Suprapubic skin (tissue), 4 donors: ENCODE measurements around the gene CHIT1. TPM values are rescaled to one million over a fixed set of nuclear protein-coding genes. Genes with fewer than 3 reads are reported as not detected.

Source experiments
- DNase-seq, 2 donors: peaks; one replicate each; pipeline ENCODE4 v3.0.0-alpha.2; 2019; ENCODE audit warnings: low spot score in 2 of 2
- H3K27ac ChIP-seq: fragments of 200-600 bp; sonication (generic); one replicate; pipeline ENCODE4 v1.5.1; 2019
- H3K27me3 ChIP-seq: fragments of 200-600 bp; sonication (generic); one replicate; pipeline ENCODE4 v1.5.1; 2019
- H3K36me3 ChIP-seq: fragments of 200-600 bp; sonication (generic); one replicate; pipeline ENCODE4 v1.5.1; 2019
- H3K4me1 ChIP-seq: fragments of 200-600 bp; sonication (generic); one replicate; pipeline ENCODE4 v1.5.1; 2019
- H3K4me3 ChIP-seq: fragments of 200-600 bp; sonication (generic); one replicate; pipeline ENCODE4 v1.5.1; 2019; ENCODE audit warnings: mild to moderate bottlenecking
- H3K9me3 ChIP-seq: fragments of 200-600 bp; sonication (generic); one replicate; pipeline ENCODE4 v1.5.1; 2019
- CTCF ChIP-seq, 2 donors: fragments of 200-600 bp in 1 of 2; fragments of 450-650 bp in 1 of 2; sonication (generic) in 1 of 2; IDR thresholded peaks; one replicate each; pipeline ENCODE4 v1.5.1; 2016 to 2019; ENCODE audit warnings: antibody characterized with exemption in 2 of 2, mild to moderate bottlenecking in 1 of 2, moderate library complexity in 1 of 2
- EP300 ChIP-seq: sonication (generic); formaldehyde crosslinking; IDR thresholded peaks from one replicate; pipeline ENCODE4 v1.6.1; 2017; ENCODE audit warnings: antibody characterized with exemption
- POLR2A ChIP-seq, 2 donors: fragments of 450-650 bp; IDR thresholded peaks; one replicate each; pipeline ENCODE4 v1.6.1; 2017; ENCODE audit warnings: antibody characterized with exemption in 2 of 2, mild to moderate bottlenecking in 2 of 2, moderate library complexity in 2 of 2
- POLR2AphosphoS5 ChIP-seq, 3 donors: sonication (generic); formaldehyde crosslinking; IDR thresholded peaks; one replicate each; pipeline ENCODE4 v1.6.1; 2017; ENCODE audit warnings: antibody characterized with exemption in 3 of 3
- WGBS: methylation state at CpG from one replicate; pipeline ENCODE4 v1.1.5; 2018; 5-methylcytosine and 5-hydroxymethylcytosine counted together
- total RNA-seq, 4 donors: library from RNA; depleted of rRNA; stranded (reverse); fragments of >200 nt; gene quantifications; one replicate each; pipeline ENCODE4 v1.1.0, GENCODE V29; 2016

CHIT1 gene
- total RNA-seq, 4 donors from 2014 or later: 0.23 to 0.68 (median 0.32) TPM; not detected in 1

DNA sequence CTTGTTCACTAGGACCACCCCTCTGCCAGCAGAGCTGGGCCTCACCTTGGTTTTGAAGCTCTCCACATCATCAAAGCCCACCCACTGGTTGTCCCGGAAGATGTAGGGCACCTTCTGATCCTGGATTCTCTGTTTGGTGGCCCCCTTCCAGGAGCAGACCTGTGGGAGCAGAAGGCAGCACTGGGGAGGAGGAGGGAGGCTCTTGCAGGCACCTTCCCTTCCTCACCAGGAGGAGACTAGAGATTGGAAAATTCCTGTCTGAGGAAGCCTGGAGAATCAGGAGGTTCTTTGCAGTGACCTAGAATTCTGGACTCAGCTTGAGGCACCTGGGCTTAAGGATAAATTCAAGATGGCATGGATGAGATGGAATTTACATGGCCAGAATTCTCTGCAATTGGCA is 10.3 kb downstream of the CHIT1 start:
- 100% methylated on average over 1 of the region's 1 CpG for WGBS
- Histone ChIP-seq H3K27ac (no peak overlapping the region), H3K4me3 (no peak overlapping the region), H3K9me3 (no peaks in the 10 kb centered on the region), H3K4me1 (no peaks in the 10 kb centered on the region), H3K27me3 (peaks cover 12% of the 10 kb centered on the region), H3K36me3 (no peaks in the 10 kb centered on the region)
- no peak for TF ChIP-seq EP300
- no peak for TF ChIP-seq POLR2AphosphoS5 (IDR thresholded peaks at IDR 0.05)
- TF ChIP-seq POLR2A (IDR thresholded peaks at IDR 0.05): no peak
- TF ChIP-seq CTCF (IDR thresholded peaks at IDR 0.05): no peak
- no peak for DNase-seq

DNA sequence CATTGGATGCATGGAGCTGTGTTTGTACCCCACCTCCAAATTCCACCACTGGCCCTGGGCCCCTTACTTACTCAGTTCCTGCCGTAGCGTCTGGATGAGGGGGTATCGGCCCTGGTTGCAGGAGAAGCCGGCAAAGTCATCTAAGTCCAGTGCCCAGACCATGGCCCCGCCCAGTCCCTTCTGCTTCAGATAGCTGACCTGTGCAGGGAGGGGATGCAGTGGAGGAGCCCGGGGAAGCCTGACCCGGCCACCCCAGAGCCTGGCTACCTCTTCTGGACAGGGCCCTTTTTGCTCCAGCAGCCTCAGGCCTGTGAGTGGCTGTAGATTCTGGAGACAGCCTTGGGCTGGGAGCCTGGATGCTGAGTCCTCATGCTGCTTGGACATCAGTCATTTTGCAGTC is 11.8 kb downstream of the CHIT1 start:
- WGBS: 78% methylated on average over 7 of the region's 7 CpGs
- Histone ChIP-seq H3K9me3 (no peaks in the 10 kb centered on the region), H3K36me3 (no peaks in the 10 kb centered on the region), H3K27me3 (peaks cover 12% of the 10 kb centered on the region), H3K27ac (no peak overlapping the region), H3K4me1 (no peaks in the 10 kb centered on the region), H3K4me3 (no peak overlapping the region)
- TF ChIP-seq EP300 (no peak), CTCF (IDR thresholded peaks at IDR 0.05) (no peak), POLR2AphosphoS5 (IDR thresholded peaks at IDR 0.05) (no peak), POLR2A (IDR thresholded peaks at IDR 0.05) (no peak)
- no peak for DNase-seq

DNA sequence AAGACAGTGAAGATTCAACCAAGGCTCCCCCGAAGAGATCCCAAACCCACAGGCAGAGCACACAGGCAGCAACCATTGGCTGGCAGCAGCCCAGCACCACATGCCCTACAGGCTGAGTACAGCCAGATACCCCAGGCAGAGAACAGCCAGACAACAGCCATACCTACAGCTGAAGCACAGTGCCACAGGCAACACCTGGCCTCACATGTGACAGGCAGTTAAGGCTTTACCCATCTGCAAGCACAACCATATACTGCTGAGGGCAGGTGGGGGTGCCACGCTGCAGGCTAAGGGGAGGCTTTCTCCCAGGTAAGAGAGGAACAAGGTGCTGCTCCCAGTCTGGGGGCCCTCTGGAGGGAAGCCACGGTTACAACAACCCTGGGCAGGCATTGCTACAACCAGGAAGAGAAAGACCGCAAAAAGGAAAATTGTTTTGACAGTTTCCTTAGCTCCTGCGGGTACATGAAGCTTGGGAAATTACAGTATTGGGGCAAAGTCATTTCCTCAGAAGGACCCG is 12.3 kb downstream of the CHIT1 start:
- Histone ChIP-seq H3K27me3 (peaks cover 12% of the 10 kb centered on the region), H3K9me3 (no peaks in the 10 kb centered on the region), H3K36me3 (no peaks in the 10 kb centered on the region), H3K27ac (no peak overlapping the region), H3K4me1 (no peaks in the 10 kb centered on the region), H3K4me3 (no peak overlapping the region)
- TF ChIP-seq POLR2AphosphoS5 (IDR thresholded peaks at IDR 0.05): no peak
- 40% methylated on average over 1 of the region's 6 CpGs for WGBS
- no peak for DNase-seq

DNA sequence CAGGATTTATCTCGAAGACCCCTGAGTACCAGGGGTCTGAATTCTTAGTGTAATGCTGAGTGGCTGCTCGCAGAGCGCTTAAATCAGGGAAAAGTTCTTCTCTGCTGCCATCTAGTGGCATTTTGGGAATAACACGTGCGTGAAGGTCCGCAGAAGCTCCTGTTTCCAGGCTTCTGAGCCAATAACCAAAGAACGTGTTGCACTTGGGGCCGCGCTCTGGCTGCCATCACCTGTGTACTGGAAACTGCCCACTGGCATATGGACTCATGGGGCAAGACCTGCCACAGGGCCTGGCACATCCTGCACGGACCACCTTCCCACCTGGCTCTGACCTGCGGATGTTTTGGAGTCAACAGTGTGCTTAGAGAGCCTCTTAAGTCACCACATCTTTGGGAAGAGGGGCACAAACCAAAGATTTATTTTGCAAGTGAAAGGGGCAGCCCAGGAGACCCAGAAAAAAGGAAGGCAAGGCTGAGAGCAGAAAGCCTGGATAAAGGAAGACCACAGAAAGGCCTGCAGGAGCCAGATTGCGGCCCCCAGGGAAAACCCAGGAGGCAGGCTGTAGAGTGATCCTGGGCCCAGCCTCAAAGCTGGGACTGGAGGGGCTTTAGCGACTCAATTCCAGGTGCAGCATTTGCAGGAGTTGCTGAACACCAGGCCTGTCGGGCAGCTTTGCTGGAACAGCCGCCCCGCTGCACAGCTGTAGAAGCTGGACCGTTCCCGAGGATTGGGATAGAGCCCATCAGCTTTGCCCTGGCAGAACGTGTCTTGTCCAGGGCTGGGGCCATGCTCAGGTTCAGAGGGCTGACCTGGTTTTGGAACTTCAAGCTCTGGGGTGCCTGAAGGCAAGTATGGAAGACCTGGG is 13.0 kb downstream of the CHIT1 start:
- no peaks in the 10 kb centered on the region for H3K9me3 ChIP-seq
- TF ChIP-seq POLR2AphosphoS5 (IDR thresholded peaks at IDR 0.05) (no peak), POLR2A (IDR thresholded peaks at IDR 0.05) (no peak), CTCF (IDR thresholded peaks at IDR 0.05) (peak; percentile 55 to 77)
- no peaks in the 10 kb centered on the region for H3K36me3 ChIP-seq
- no peaks in the 10 kb centered on the region for H3K4me1 ChIP-seq
- peaks cover 12% of the 10 kb centered on the region for H3K27me3 ChIP-seq
- no peak overlapping the region for H3K4me3 ChIP-seq
- no peak overlapping the region for H3K27ac ChIP-seq
- WGBS: 39% methylated on average over 15 of the region's 19 CpGs
- no peak for DNase-seq

DNA sequence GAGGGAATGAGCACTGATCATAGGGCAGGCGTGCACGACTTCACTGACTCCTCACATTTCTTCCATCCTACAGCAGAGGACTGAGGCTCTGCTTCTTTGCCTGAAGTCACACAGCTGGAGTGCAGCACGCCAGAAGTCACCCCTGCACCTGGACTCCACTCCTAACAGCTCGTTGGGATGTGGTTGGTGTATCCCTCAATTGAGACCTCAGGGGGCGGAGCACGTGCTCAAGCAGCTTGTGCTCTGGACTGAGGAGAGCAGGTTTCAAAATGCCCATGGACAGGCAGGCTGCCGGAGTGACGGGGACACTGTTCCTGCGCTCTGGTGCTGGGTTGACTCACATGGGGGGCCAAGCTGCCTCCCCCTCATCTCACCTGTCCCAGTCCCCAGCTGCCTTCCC is 13.9 kb downstream of the CHIT1 start:
- 65% methylated on average over 9 of the region's 9 CpGs for WGBS
- H3K27ac ChIP-seq: no peak overlapping the region
- H3K4me3 ChIP-seq: no peak overlapping the region
- no peak for DNase-seq
- no peaks in the 10 kb centered on the region for H3K36me3 ChIP-seq
- no peak for TF ChIP-seq POLR2A (IDR thresholded peaks at IDR 0.05)
- no peak for TF ChIP-seq POLR2AphosphoS5 (IDR thresholded peaks at IDR 0.05)
- TF ChIP-seq CTCF (IDR thresholded peaks at IDR 0.05): no peak
- no peak for TF ChIP-seq EP300
- H3K4me1 ChIP-seq: no peaks in the 10 kb centered on the region
- H3K27me3 ChIP-seq: peaks cover 12% of the 10 kb centered on the region
- no peaks in the 10 kb centered on the region for H3K9me3 ChIP-seq
